ENCODE data around the gene PLEKHB1.

GRCh38 chr11:73641668-73642067 is 4.7 kb upstream of the PLEKHB1 start:
- TF ChIP-seq CTCF (IDR thresholded peaks at IDR 0.05; ENCODE audit: low read depth, low read length, poor library complexity, severe bottlenecking): no peak
- TF ChIP-seq EZH2phosphoT487 (IDR thresholded peaks at IDR 0.05; ENCODE audit: borderline replicate concordance, low read length): no peak
